Measurements from ENCODE around the gene TMC6. TPM values are rescaled to one million over a fixed set of nuclear protein-coding genes. Genes with fewer than 3 reads are reported as not detected.
"Not testable (repeated sequence)": the region's sequence is repeated elsewhere in the genome, so short reads cannot be mapped to it uniquely, and the experiment has no call there.

The TMC6 gene
- total and polyA plus RNA-seq, 2 experiments from 2014 or later, result 50.0 to 72.2 TPM

DNA sequence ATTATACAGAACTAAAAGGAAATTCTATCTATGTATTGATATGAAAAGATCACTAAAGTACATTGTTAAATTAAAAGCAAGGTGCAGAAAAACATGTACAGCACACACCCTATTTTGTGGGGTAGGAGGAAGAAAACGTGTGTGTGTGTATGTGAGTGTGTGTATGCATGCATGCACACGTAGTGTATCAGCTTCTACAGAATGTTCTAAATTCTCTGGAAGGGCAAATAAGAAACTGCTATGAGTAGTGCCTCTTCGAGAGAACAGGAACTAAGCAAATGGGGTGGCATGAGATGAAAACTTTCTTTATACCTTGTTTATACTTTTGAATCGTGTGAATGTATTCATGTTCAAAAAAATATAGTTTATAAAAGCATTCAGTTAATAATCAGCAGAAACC lies 58.9 kb downstream of the TMC6 start:
- no peak for ATAC-seq
- H3K27me3 ChIP-seq (ENCODE audit: insufficient read depth), result no peaks in the 10 kb centered on the region

GRCh38 chr17:78066976-78067375 lies 61.6 kb downstream of the TMC6 start:
- H3K4me3 ChIP-seq; H3K27ac ChIP-seq (ENCODE audit: low read depth); H2AFZ ChIP-seq; H3K9me3 Mint-ChIP-seq; H3K4me1 Mint-ChIP-seq; H3K4me1 ChIP-seq (ENCODE audit: insufficient read depth); DNase-seq (ENCODE audit: low spot score); H3K79me2 ChIP-seq (replicated peaks; ENCODE audit: insufficient read depth); H3K4me2 ChIP-seq; H3K9me2 ChIP-seq (ENCODE audit: insufficient read depth); H3K4me3 Mint-ChIP-seq; H3K27ac Mint-ChIP-seq; H4K20me1 ChIP-seq (replicated peaks; ENCODE audit: insufficient read depth); ATAC-seq; H3K27me3 Mint-ChIP-seq (ENCODE audit: insufficient read depth, low read depth, poor library complexity); H3F3A ChIP-seq (replicated peaks; ENCODE audit: low read depth); H3K27me3 ChIP-seq (ENCODE audit: insufficient read depth): not testable (repeated sequence)
- peaks cover 18% of the 10 kb centered on the region for H3K36me3 ChIP-seq (ENCODE audit: insufficient read depth)
- H3K36me3 Mint-ChIP-seq (ENCODE audit: low read depth), result peaks cover 41% of the 10 kb centered on the region

More for the DNA sequence above, 58.9 kb downstream of the TMC6 start:
- no peaks in the 10 kb centered on the region for H3K27me3 Mint-ChIP-seq (ENCODE audit: insufficient read depth, low read depth, poor library complexity)
- Histone ChIP-seq H3K4me1 (ENCODE audit: insufficient read depth) (no peaks in the 10 kb centered on the region), H4K20me1 (replicated peaks; ENCODE audit: insufficient read depth) (no peaks in the 10 kb centered on the region), H3K4me2 (no peak overlapping the region), H3K4me3 (no peak overlapping the region), H2AFZ (no peak overlapping the region), H3K79me2 (replicated peaks; ENCODE audit: insufficient read depth) (no peaks in the 10 kb centered on the region), H3F3A (replicated peaks; ENCODE audit: low read depth) (no peaks in the 10 kb centered on the region), H3K27ac (ENCODE audit: low read depth) (no peak overlapping the region), H3K36me3 (ENCODE audit: insufficient read depth) (peaks cover 39% of the 10 kb centered on the region), H3K9me2 (ENCODE audit: insufficient read depth) (no peaks in the 10 kb centered on the region)
- H3K4me3 Mint-ChIP-seq, result no peak overlapping the region
- no peak for DNase-seq (ENCODE audit: low spot score)
- no peaks in the 10 kb centered on the region for H3K9me3 Mint-ChIP-seq
- no peak overlapping the region for H3K27ac Mint-ChIP-seq
- H3K4me1 Mint-ChIP-seq, result no peaks in the 10 kb centered on the region
- peaks cover 64% of the 10 kb centered on the region for H3K36me3 Mint-ChIP-seq (ENCODE audit: low read depth)
- TF ChIP-seq CREB1 (CRISPR knock-in tag; IDR thresholded peaks at IDR 0.05; ENCODE audit: low read depth) (no peak), STAT1 (IDR thresholded peaks at IDR 0.05; ENCODE audit: unreplicated experiment) (no peak), JUNB (IDR thresholded peaks at IDR 0.05; ENCODE audit: unreplicated experiment) (no peak), ZNF114 (CRISPR knock-in tag; IDR thresholded peaks at IDR 0.05) (no peak), NANOG (IDR thresholded peaks at IDR 0.05; ENCODE audit: borderline replicate concordance) (no peak), CTCF (conservative IDR thresholded peaks at IDR 0.05; ENCODE audit: low read depth in 2 of 2) (no peak)
- TF ChIP-seq, protein P1, sequence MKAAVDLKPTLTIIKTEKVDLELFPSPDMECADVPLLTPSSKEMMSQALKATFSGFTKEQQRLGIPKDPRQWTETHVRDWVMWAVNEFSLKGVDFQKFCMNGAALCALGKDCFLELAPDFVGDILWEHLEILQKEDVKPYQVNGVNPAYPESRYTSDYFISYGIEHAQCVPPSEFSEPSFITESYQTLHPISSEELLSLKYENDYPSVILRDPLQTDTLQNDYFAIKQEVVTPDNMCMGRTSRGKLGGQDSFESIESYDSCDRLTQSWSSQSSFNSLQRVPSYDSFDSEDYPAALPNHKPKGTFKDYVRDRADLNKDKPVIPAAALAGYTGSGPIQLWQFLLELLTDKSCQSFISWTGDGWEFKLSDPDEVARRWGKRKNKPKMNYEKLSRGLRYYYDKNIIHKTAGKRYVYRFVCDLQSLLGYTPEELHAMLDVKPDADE (IDR thresholded peaks at IDR 0.05), result no peak

DNA sequence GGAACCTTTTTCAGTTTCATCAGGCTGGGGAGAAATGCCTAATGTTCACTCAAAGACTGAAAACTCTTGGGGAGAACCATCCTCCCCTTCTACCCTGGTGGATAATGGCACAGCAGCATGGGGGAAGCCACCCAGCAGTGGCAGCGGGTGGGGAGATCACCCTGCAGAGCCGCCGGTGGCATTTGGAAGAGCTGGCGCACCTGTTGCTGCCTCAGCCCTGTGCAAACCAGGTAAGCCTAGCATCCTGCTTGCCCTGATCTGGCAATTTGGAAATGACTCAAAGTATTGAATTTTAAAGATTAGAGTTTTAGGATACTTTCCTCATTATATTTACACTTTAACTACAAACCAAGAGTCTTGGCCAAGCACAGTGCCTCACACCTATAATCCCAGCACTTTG lies 63.8 kb downstream of the TMC6 start:
- no peaks in the 10 kb centered on the region for H3K4me1 ChIP-seq (ENCODE audit: insufficient read depth)
- peaks cover 16% of the 10 kb centered on the region for H3K36me3 ChIP-seq (ENCODE audit: insufficient read depth)
- no peak overlapping the region for H3K27ac Mint-ChIP-seq
- H3K36me3 Mint-ChIP-seq (ENCODE audit: low read depth), result peaks cover 25% of the 10 kb centered on the region
- H3K4me1 Mint-ChIP-seq, result no peaks in the 10 kb centered on the region
- no peak overlapping the region for H3K4me3 ChIP-seq
- H3K4me2 ChIP-seq, result no peak overlapping the region
- DNase-seq (ENCODE audit: low spot score) (no peak), ATAC-seq (no peak)
- H3K9me3 Mint-ChIP-seq, result no peaks in the 10 kb centered on the region
- H3K27ac ChIP-seq (ENCODE audit: low read depth), result no peak overlapping the region
- no peaks in the 10 kb centered on the region for H3K79me2 ChIP-seq (replicated peaks; ENCODE audit: insufficient read depth)
- no peaks in the 10 kb centered on the region for H3K9me2 ChIP-seq (ENCODE audit: insufficient read depth)
- H3K27me3 Mint-ChIP-seq (ENCODE audit: insufficient read depth, low read depth, poor library complexity), result no peaks in the 10 kb centered on the region
- no peaks in the 10 kb centered on the region for H4K20me1 ChIP-seq (replicated peaks; ENCODE audit: insufficient read depth)
- no peaks in the 10 kb centered on the region for H3K27me3 ChIP-seq (ENCODE audit: insufficient read depth)
- H2AFZ ChIP-seq, result no peak overlapping the region
- H3F3A ChIP-seq (replicated peaks; ENCODE audit: low read depth), result no peaks in the 10 kb centered on the region
- H3K4me3 Mint-ChIP-seq, result no peak overlapping the region
- TF ChIP-seq EZH2phosphoT487 (IDR thresholded peaks at IDR 0.05; ENCODE audit: unreplicated experiment), result no peak
- TF ChIP-seq POLR2AphosphoS5 (IDR thresholded peaks at IDR 0.05; ENCODE audit: low read depth), result no peak
- TF ChIP-seq EZH2 (IDR thresholded peaks at IDR 0.05; ENCODE audit: low read depth, unreplicated experiment), result no peak
- no peak for TF ChIP-seq ZNF331 (CRISPR knock-in tag; IDR thresholded peaks at IDR 0.05; ENCODE audit: low read depth)
- TF ChIP-seq JUNB (IDR thresholded peaks at IDR 0.05; ENCODE audit: unreplicated experiment), result no peak
- no peak for TF ChIP-seq CTCF (conservative IDR thresholded peaks at IDR 0.05; ENCODE audit: low read depth in 2 of 2)
